Skeletal muscle satellite cell (primary cell): ENCODE data around the gene CHST14.

Source experiments
- H3K27me3 ChIP-seq: 2 replicates; pipeline ENCODE4 v1.7.0; 2013; ENCODE audit warnings: low read length; ENCODE audit not compliant: control insufficient read depth, insufficient read depth
- H3K36me3 ChIP-seq: 2 replicates; pipeline ENCODE4 v1.7.0; 2013; ENCODE audit warnings: mild to moderate bottlenecking, control low read depth, low read length; ENCODE audit not compliant: insufficient read depth
- H3K4me1 ChIP-seq: 2 replicates; pipeline ENCODE4 v1.7.0; 2013; ENCODE audit warnings: low read length; ENCODE audit not compliant: control insufficient read depth, insufficient read depth
- H3K4me2 ChIP-seq: 2 replicates; pipeline ENCODE4 v1.7.0; 2013; ENCODE audit warnings: mild to moderate bottlenecking, low read length
- H3K4me3 ChIP-seq: 2 replicates; pipeline ENCODE4 v1.7.0; 2013; ENCODE audit warnings: low read length
- H3K9ac ChIP-seq: 2 replicates; pipeline ENCODE4 v1.7.0; 2013; ENCODE audit warnings: mild to moderate bottlenecking, low read depth, low read length, moderate library complexity
- H3K9me3 ChIP-seq: replicated peaks from 2 replicates; pipeline ENCODE4 v1.7.0; 2013; ENCODE audit warnings: mild to moderate bottlenecking, control low read depth, low read length

The CHST14 gene

GRCh38 chr15:40467261-40467615 is 3.5 kb upstream of the CHST14 start:
- Histone ChIP-seq H3K9ac (no peak overlapping the region), H3K36me3 (peaks cover 41% of the 10 kb centered on the region), H3K4me1 (peaks cover 20% of the 10 kb centered on the region), H3K9me3 (no peaks in the 10 kb centered on the region), H3K27me3 (no peaks in the 10 kb centered on the region), H3K4me3 (no peak overlapping the region), H3K4me2 (no peak overlapping the region)

DNA sequence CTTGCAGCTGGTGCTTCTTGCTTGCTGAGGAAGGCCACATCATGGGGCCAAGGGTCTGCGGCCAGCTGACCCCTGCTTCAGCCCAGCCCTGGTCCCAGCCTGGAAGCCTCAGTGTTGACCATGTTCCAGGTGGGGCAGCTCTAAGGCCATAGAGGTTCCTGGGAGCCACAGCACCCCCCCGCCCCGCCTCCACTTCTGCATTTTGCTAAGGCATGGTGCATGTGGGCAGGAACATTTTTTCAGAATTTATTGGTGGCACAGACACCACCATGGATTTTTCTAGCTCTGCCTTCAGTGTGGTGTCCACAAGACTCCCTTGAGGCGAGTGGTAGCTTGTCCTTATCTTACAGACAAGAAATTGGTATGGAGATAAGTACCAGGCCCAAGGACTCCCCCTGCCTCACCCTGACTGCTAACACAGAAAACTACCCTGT is 1.9 kb upstream of the CHST14 start:
- H3K9me3 ChIP-seq, result no peaks in the 10 kb centered on the region
- no peaks in the 10 kb centered on the region for H3K27me3 ChIP-seq
- H3K4me1 ChIP-seq, result peaks cover 22% of the 10 kb centered on the region
- peaks cover 28% of the 10 kb centered on the region for H3K36me3 ChIP-seq
- no peak overlapping the region for H3K4me2 ChIP-seq
- H3K4me3 ChIP-seq, result no peak overlapping the region
- no peak overlapping the region for H3K9ac ChIP-seq

- peak overlapping the region; percentile 83 for H3K4me3 ChIP-seq
- H3K4me1 ChIP-seq, result peaks cover 22% of the 10 kb centered on the region
- no peaks in the 10 kb centered on the region for H3K9me3 ChIP-seq
- H3K9ac ChIP-seq, result peak overlapping the region; percentile 35
- no peaks in the 10 kb centered on the region for H3K27me3 ChIP-seq
- H3K36me3 ChIP-seq, result peaks cover 21% of the 10 kb centered on the region
- H3K4me2 ChIP-seq, result peak overlapping the region; percentile 97
Measured at GRCh38 chr15:40469776-40470390, 901 bp upstream of the CHST14 start.

GRCh38 chr15:40471105-40471807 is 472 bp downstream of the CHST14 start:
- peaks cover 12% of the 10 kb centered on the region for H3K36me3 ChIP-seq
- H3K9ac ChIP-seq, result peak overlapping the region; percentile 87
- H3K4me1 ChIP-seq, result peaks cover 22% of the 10 kb centered on the region
- peak overlapping the region; percentile 97 for H3K4me2 ChIP-seq
- H3K4me3 ChIP-seq, result peak overlapping the region; percentile 83
- no peaks in the 10 kb centered on the region for H3K9me3 ChIP-seq
- no peaks in the 10 kb centered on the region for H3K27me3 ChIP-seq

DNA sequence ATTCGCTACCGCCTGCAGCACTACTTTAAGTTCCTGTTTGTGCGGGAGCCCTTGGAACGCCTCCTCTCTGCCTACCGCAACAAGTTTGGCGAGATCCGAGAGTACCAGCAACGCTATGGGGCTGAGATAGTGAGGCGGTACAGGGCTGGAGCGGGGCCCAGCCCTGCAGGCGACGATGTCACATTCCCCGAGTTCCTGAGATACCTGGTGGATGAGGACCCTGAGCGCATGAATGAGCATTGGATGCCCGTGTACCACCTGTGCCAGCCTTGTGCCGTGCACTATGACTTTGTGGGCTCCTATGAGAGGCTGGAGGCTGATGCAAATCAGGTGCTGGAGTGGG is 995 bp downstream of the CHST14 start:
- H3K4me1 ChIP-seq, result peaks cover 22% of the 10 kb centered on the region
- H3K27me3 ChIP-seq, result peaks cover 2% of the 10 kb centered on the region
- peaks cover 7% of the 10 kb centered on the region for H3K36me3 ChIP-seq
- H3K4me3 ChIP-seq, result peak overlapping the region; percentile 83
- peak overlapping the region; percentile 97 for H3K4me2 ChIP-seq
- peak overlapping the region; percentile 87 for H3K9ac ChIP-seq
- H3K9me3 ChIP-seq, result no peaks in the 10 kb centered on the region

- H3K4me3 ChIP-seq, result peak overlapping the region; percentile 83
- H3K9me3 ChIP-seq, result no peaks in the 10 kb centered on the region
- peak overlapping the region; percentile 97 for H3K4me2 ChIP-seq
- H3K36me3 ChIP-seq, result peaks cover 4% of the 10 kb centered on the region
- H3K4me1 ChIP-seq, result peaks cover 22% of the 10 kb centered on the region
- no peak overlapping the region for H3K9ac ChIP-seq
- peaks cover 7% of the 10 kb centered on the region for H3K27me3 ChIP-seq
Measured at GRCh38 chr15:40472171-40472727, 1.5 kb downstream of the CHST14 start.

GRCh38 chr15:40474581-40474980 is 3.8 kb downstream of the CHST14 start:
- Histone ChIP-seq H3K4me3 (no peak overlapping the region), H3K4me2 (no peak overlapping the region), H3K4me1 (peaks cover 22% of the 10 kb centered on the region), H3K27me3 (peaks cover 24% of the 10 kb centered on the region), H3K9ac (no peak overlapping the region), H3K9me3 (no peaks in the 10 kb centered on the region), H3K36me3 (no peaks in the 10 kb centered on the region)

DNA sequence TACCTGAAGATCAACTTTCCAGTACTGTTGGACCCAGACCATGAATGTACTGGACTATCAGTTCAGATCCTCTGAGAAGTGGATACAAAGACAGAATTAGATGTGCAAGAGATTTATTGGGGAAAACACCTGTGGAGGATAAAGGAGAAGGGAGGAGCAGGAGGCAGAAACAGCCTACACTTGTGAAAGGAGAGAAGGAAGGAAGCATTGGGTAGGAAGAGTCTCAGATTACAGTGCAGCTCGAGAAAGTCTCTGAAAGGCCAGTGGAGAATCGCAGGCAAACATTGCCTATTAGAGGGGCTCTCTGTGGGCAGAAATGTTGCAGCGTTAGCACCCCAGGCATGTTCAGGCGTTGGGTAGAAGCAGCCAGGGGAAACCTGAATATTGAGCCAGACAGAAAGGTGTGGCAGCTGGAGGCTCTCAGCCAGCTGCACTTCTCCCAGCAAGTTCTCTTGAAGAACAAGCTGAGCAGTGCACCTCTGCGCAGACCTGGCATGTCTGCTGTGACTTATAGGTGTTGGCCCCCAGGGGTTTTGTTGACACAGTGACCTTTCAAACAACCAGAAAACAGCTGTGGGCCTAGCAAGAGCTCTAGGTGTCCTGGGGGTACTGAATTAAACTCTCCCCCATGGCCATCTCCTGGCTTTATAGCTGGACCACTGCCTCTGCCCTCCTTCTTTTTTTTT is 7.0 kb downstream of the CHST14 start:
- Histone ChIP-seq H3K4me2 (no peak overlapping the region), H3K4me1 (no peaks in the 10 kb centered on the region), H3K4me3 (no peak overlapping the region), H3K36me3 (no peaks in the 10 kb centered on the region), H3K9ac (no peak overlapping the region), H3K27me3 (peaks cover 44% of the 10 kb centered on the region), H3K9me3 (no peaks in the 10 kb centered on the region)

DNA sequence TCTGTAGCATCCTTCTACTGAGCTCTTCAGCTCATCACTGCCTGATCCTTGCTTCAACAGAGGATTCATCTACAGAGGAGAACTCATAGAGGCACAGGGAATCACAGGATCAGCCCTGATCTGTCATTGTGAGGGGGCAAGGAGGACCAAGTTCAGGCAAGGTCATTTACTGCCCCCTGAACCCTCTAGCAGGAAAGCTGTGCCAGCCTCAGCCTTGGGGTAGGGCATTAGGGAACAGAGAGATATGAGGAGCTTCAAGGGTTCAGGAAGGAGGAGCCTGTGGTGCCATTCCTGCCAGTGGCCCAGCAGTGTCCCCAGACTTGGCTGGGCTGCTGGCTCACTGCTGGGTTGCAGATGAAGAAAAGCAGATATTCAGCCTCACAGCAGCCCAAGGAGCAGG is 8.2 kb downstream of the CHST14 start:
- Histone ChIP-seq H3K27me3 (peaks cover 49% of the 10 kb centered on the region), H3K9me3 (no peaks in the 10 kb centered on the region), H3K4me1 (no peaks in the 10 kb centered on the region), H3K4me3 (no peak overlapping the region), H3K4me2 (no peak overlapping the region), H3K9ac (no peak overlapping the region), H3K36me3 (no peaks in the 10 kb centered on the region)

- Histone ChIP-seq H3K9ac (no peak overlapping the region), H3K4me2 (no peak overlapping the region), H3K27me3 (peaks cover 60% of the 10 kb centered on the region), H3K36me3 (no peaks in the 10 kb centered on the region), H3K4me1 (no peaks in the 10 kb centered on the region), H3K4me3 (no peak overlapping the region), H3K9me3 (no peaks in the 10 kb centered on the region)
Measured at GRCh38 chr15:40481341-40482074, 10.7 kb downstream of the CHST14 start.

GRCh38 chr15:40483919-40484318 is 13.1 kb downstream of the CHST14 start:
- Histone ChIP-seq H3K9me3 (no peaks in the 10 kb centered on the region), H3K27me3 (peaks cover 40% of the 10 kb centered on the region), H3K4me2 (no peak overlapping the region), H3K4me3 (no peak overlapping the region), H3K36me3 (no peaks in the 10 kb centered on the region), H3K4me1 (no peaks in the 10 kb centered on the region), H3K9ac (no peak overlapping the region)
